ES-I3 (cell line): ENCODE data around the gene TJP2.
"Not testable (repeated sequence)": the region's sequence is repeated elsewhere in the genome, so short reads cannot be mapped to it uniquely, and the experiment has no call there.

Experiments used
- H3K36me3 ChIP-seq: 2 replicates; pipeline ENCODE4 v1.6.1; 2013; ENCODE audit warnings: mild to moderate bottlenecking, low read length, control low read depth, moderate library complexity; ENCODE audit not compliant: insufficient read depth
- H3K4me1 ChIP-seq: 2 replicates; pipeline ENCODE4 v1.6.1; 2013; ENCODE audit warnings: mild to moderate bottlenecking, control low read depth, low read length; ENCODE audit not compliant: insufficient read depth
- H3K9ac ChIP-seq: 2 replicates; pipeline ENCODE4 v1.6.1; 2013; ENCODE audit warnings: low read depth, mild to moderate bottlenecking, low read length, moderate library complexity
- H3K9me3 ChIP-seq: 2 replicates; pipeline ENCODE4 v1.6.1; 2013; ENCODE audit warnings: mild to moderate bottlenecking, low read length, moderate library complexity; ENCODE audit not compliant: control insufficient read depth, insufficient read depth

TJP2 gene

GRCh38 chr9:69279084-69279731 is 105.1 kb downstream of the TJP2 start:
- H3K4me1 ChIP-seq = no peaks in the 10 kb centered on the region
- no peaks in the 10 kb centered on the region for H3K9me3 ChIP-seq
- H3K36me3 ChIP-seq = no peaks in the 10 kb centered on the region
- no peak overlapping the region for H3K9ac ChIP-seq

- Histone ChIP-seq H3K4me1 (no peaks in the 10 kb centered on the region), H3K9ac (no peak overlapping the region)
Measured at GRCh38 chr9:69279733-69280132, 105.7 kb downstream of the TJP2 start.

GRCh38 chr9:69283003-69283402 is 108.9 kb downstream of the TJP2 start:
- no peaks in the 10 kb centered on the region for H3K4me1 ChIP-seq
- H3K9me3 ChIP-seq = no peaks in the 10 kb centered on the region
- H3K9ac ChIP-seq = no peak overlapping the region
- H3K36me3 ChIP-seq = no peaks in the 10 kb centered on the region

More at GRCh38 chr9:69279733-69280132, 105.7 kb downstream of the TJP2 start:
- Histone ChIP-seq H3K9me3 (no peaks in the 10 kb centered on the region), H3K36me3 (no peaks in the 10 kb centered on the region)

- Histone ChIP-seq H3K9ac (no peak overlapping the region), H3K9me3 (0 out of 2 replicates have a peak, but pooled peaks cover 4% of the 10 kb centered on the region), H3K4me1 (no peaks in the 10 kb centered on the region), H3K36me3 (no peaks in the 10 kb centered on the region)
Measured at GRCh38 chr9:69292078-69292477, 118.0 kb downstream of the TJP2 start.

GRCh38 chr9:69293156-69293555 is 119.1 kb downstream of the TJP2 start:
- Histone ChIP-seq H3K9ac (no peak overlapping the region), H3K36me3 (no peaks in the 10 kb centered on the region), H3K9me3 (0 out of 2 replicates have a peak, but pooled peaks cover 4% of the 10 kb centered on the region), H3K4me1 (no peaks in the 10 kb centered on the region)

- Histone ChIP-seq H3K9me3 (no peaks in the 10 kb centered on the region), H3K4me1 (no peaks in the 10 kb centered on the region; the same call in 1 of the 2 replicates), H3K9ac (no peak overlapping the region)
Measured at GRCh38 chr9:69295872-69296552, 121.9 kb downstream of the TJP2 start.

GRCh38 chr9:69297300-69297980 is 123.4 kb downstream of the TJP2 start:
- H3K9me3 ChIP-seq = no peaks in the 10 kb centered on the region
- H3K4me1 ChIP-seq = no peaks in the 10 kb centered on the region; the same call in 1 of the 2 replicates
- H3K9ac ChIP-seq = no peak overlapping the region
- H3K36me3 ChIP-seq = no peaks in the 10 kb centered on the region

More at GRCh38 chr9:69295872-69296552, 121.9 kb downstream of the TJP2 start:
- no peaks in the 10 kb centered on the region for H3K36me3 ChIP-seq

GRCh38 chr9:69299315-69299714 is 125.2 kb downstream of the TJP2 start:
- no peak overlapping the region for H3K9ac ChIP-seq
- H3K9me3 ChIP-seq = no peaks in the 10 kb centered on the region
- H3K4me1 ChIP-seq = no peaks in the 10 kb centered on the region; the same call in 1 of the 2 replicates
- no peaks in the 10 kb centered on the region for H3K36me3 ChIP-seq

- Histone ChIP-seq H3K4me1 (no peaks in the 10 kb centered on the region; the same call in 1 of the 2 replicates), H3K36me3 (no peaks in the 10 kb centered on the region), H3K9me3 (no peaks in the 10 kb centered on the region), H3K9ac (no peak overlapping the region)
Measured at GRCh38 chr9:69299826-69300225, 125.7 kb downstream of the TJP2 start.

- no peaks in the 10 kb centered on the region for H3K36me3 ChIP-seq
- H3K9me3 ChIP-seq = no peaks in the 10 kb centered on the region
- H3K9ac ChIP-seq = no peak overlapping the region
- peaks cover 11% of the 10 kb centered on the region for H3K4me1 ChIP-seq
Measured at GRCh38 chr9:69303331-69303730, 129.3 kb downstream of the TJP2 start.

GRCh38 chr9:69306895-69307445 is 132.9 kb downstream of the TJP2 start:
- not testable (repeated sequence) for H3K9ac ChIP-seq, H3K9me3 ChIP-seq

GRCh38 chr9:69307446-69308205 is 133.5 kb downstream of the TJP2 start:
- Histone ChIP-seq H3K9me3 (peaks cover 14% of the 10 kb centered on the region), H3K4me1 (peaks cover 20% of the 10 kb centered on the region), H3K36me3 (no peaks in the 10 kb centered on the region), H3K9ac (no peak overlapping the region; the same call in 1 of the 2 replicates)

More at GRCh38 chr9:69306895-69307445, 132.9 kb downstream of the TJP2 start:
- H3K36me3 ChIP-seq = not testable (repeated sequence)
- peaks cover 20% of the 10 kb centered on the region for H3K4me1 ChIP-seq

GRCh38 chr9:69308206-69308931 is 134.3 kb downstream of the TJP2 start:
- H3K4me1 ChIP-seq = peaks cover 20% of the 10 kb centered on the region
- H3K36me3 ChIP-seq = no peaks in the 10 kb centered on the region
- peaks cover 21% of the 10 kb centered on the region for H3K9me3 ChIP-seq
- H3K9ac ChIP-seq = no peak overlapping the region
